Stimulated activated CD8-positive, alpha-beta memory T cell treated with anti-CD3 and anti-CD28 coated beads, Interleukin-4, amount 100 ng/mL, for 48 hours (primary cell): Measurements from ENCODE around the gene ABR.
"Not testable (repeated sequence)": the region's sequence is repeated elsewhere in the genome, so short reads cannot be mapped to it uniquely, and the experiment has no call there.

ENCODE experiments used
- DNase-seq: peaks from one replicate; pipeline ENCODE4 v3.0.0-alpha.2; 2020

The ABR gene

DNA sequence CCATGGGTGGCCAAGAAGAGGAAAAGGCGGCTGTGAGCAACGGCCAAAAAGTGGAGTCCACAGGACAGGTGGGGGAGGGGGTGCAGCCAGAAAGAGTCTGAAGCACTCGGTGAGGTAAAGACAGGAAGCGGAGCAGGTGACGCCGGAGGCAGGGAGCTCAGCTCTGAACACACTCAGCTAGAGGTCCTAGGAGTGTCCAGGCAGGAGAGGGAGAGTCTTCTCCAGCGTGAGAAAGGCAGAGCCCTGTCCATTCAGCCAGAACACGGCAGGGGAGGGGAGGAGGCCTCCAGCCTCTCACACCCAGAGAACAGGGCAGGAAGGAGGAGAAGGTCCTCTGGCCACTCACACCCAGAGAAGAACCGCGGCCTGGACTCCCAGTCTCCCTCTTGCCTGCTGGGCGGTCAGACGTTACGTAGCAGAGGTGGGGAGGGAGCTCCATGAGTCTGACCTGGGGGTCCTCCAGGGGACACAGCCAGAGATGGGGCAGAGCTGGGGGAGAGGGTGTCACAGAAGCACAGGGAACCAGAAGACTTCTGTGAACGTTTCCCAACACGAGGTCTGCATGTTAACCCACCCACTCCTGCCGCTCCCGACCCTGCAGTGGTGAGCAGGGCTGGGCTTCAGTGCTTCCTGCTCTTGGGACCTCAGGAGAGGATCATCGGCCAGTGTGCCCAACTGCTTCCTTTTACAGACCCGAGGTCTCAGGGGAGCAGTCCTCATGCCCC lies 89.2 kb downstream of the ABR start:
- DNase-seq: no peak

DNA sequence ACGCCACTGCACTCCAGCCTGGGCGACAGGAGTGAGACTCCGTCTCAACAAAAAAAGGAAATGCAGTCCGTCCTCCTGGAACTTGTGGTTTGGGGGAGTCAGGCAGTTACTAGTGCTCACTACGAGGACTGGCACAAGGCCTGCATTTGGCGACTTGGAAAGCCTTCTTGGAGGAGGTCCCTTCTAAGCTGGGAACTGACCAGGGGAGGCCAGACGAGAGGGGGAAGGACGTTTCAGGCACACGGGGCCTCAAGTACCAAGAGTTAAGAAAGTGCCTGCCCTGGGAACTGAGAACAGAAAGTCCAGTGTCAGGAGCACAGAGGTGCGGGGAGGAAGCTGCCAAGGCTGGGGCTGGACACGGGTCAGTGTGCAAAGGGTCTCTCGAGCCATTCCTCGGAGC lies 89.9 kb downstream of the ABR start:
- DNase-seq: no peak

DNA sequence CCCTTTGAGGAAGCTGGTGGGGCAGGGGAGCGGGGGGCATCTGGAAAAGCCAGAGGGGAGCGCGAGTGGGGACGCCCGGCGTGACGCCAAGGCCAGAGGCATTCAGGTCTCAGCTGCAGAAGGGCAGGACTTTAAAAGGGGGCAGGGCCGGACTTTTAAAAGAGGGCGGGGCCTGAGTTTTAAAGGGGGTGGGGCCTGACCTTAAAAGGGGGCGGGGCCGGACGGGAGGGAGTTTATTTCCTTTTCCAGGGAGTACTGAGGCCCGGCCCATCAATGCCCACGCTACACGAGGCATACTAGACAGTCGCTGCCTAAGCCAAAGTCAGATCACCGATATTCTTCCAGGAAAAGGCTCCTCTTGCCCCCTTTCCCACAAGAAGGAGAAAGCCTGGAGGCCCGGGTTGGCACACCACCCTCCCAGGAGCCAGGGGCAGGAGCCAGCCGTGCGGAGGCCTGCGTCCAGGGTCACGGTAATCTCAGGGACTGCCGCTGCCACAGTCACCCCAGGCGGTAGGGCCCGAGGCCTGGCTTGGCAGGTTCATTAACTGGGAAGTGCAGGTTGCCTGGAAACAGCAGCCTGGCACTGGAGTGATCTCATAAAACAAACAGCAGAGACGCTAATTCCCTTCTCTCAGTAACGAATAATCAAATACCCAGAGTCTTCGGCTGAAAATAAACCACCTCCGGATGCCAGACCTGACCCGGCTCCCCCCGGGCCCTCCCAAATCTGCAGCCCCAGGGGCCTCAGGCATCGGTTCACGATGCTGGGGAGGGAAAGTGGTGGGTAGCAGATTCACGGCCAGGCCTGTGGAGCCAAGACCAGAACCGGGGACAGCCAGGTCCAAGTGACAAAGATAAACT lies 92.2 kb downstream of the ABR start:
- DNase-seq: peak; percentile 43

DNA sequence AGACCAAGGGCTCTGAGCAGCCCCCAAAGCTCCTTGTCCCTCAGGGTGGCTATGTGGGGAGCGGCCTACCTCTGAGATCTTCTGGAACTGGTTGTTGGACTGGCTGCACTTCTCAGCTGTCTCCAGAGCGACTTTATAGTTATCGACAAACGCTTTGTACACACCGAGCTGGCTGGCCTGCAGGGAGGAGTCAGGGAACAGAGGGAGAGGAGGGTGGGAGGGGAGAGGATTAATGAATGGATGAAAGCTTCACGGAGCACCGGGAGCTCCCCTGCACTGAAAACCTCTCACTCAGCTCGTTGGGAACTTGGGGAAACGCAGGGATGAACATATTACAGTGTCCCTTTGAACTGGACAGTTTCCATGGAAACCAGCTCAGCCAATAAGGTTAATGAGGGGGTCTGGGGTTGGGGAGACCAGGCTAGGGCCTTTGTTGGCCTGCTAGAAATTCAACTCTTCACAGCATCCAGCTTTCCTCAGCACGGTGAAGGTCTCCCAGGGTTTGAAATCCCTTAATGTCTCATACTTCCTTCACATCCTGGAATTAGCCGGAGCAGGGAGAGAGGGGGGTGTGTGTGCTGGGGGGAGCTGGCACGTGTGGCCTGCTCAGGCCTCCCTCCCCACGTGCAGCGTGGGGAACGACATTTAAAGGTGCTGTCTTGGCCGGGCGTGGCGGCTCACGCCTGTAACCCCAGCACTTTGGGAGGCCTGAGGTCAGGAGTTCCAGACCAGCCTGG lies 96.2 kb downstream of the ABR start:
- DNase-seq: no peak

DNA sequence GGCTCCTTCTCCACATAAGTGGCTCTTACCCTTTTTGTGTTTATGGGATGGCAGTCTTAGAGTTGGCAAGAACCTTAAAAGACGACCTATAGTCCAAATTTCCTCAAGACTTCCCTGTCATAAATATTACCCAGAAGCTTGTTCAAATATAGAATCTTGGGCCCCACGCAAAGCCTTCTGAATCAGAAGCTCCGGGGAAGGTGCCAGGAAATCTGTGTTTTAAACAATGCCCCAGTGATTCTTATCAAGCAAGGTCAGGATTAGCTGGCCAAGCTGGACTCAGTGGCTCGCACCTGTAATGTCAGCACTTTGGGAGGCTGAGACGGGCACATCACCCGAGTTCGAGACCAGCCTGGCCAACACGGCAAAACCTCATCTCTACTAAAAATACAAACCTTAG lies 97.2 kb downstream of the ABR start:
- no peak for DNase-seq

DNA sequence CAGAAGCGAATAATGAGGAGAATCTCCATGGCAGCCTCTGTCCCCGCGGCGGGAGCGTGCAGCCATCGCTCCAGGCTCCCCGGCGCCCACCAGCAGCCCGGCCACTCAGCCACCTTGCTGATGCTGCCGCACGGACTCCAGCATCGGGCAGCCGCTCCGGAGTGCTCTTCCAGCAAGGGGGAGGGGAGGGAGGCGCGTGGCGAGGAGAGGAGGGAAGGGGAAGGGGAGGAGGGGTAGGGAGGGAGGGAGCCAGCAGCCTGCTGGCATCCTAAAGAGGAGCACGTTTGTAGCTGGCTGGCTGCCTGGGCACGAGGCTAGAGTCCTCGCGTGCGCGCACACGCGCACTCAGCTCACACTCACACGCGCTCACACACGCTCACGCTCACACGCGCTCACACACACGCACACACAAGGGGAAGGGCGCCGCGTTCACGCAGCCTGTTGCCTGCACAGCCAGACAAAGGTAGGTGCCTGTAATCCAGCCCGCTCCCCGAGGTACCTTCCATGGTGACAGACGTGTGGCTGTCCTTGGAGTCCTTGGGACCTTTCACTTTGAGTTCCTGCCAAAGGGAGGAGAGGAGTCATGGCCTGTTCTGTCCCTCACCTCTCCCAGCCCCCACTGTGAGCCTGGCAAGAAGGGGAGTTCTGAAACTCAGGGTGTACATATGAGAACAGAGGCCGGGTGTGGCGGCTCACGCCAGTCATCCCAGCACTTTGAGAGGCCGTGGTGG lies 100.8 kb downstream of the ABR start:
- no peak for DNase-seq

DNA sequence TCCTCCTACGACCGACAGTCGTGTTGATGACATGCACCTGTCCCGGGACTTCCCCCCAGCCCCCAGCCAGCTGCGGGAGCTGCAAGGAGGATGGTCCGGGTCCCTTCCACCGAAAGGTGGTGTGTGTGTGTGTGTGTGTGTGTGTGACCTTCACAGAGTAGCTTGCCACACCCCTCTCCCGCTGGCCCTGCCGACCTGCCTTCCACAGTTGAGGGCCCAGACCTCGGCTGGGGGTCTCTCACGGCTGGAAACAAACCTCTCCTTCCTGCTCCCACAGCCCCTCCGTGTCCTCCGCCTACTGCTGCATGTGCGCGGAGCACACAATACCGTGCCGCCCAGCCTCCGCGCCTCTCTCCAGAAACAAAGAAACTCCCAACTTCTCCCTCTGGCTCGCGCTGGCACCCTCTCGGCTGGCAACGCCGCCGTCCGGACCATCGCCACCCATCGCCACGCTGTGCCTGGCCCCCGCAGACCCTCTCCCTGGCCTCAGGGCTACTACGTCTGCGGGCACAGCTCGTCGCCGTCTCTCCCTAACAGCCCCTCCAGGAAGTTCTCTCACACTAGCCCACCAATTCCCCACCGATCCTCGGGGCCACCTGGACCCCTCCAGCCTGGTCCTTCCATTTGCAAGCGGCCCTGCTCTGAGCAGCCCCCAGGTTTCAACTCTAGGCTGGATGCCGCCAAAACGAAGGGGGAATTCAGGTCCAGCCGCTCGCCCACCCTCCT lies 101.6 kb downstream of the ABR start:
- no peak for DNase-seq

DNA sequence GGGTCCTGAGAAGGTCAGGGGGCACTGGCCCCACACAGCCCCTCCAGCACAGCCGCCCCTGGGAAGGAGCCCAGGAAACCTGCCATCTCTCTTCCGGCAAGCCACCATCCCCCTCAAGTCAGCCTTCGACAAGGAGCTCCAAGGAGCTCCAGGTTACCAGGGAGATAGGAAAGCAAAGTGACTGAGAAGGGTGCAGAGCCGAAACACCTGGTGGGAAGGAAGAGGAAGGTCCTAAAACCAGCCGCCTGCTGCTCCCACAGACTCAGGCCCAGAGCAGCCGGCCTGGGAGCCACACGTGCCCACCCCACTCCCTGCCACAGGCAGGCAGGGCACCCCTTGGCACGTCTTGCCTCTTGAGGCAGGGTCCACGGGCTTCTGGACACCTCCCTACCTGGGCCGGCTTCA lies 102.2 kb downstream of the ABR start:
- DNase-seq: no peak

DNA sequence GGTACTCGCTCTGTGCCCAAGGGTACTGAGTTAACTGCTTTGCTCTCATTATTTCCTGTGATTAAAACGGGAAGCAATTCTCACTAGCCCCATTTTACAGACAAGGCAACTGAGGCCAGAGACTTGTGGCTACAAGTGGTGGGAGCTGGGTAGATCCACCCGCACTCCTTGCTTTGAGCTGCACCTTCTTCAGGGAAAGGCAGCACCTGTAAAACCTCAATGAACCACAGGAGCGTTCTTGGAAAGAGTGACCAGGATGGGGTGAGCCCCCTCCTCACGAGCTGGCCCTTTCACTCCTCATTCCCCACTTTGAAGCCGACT lies 102.8 kb downstream of the ABR start:
- DNase-seq: no peak

DNA sequence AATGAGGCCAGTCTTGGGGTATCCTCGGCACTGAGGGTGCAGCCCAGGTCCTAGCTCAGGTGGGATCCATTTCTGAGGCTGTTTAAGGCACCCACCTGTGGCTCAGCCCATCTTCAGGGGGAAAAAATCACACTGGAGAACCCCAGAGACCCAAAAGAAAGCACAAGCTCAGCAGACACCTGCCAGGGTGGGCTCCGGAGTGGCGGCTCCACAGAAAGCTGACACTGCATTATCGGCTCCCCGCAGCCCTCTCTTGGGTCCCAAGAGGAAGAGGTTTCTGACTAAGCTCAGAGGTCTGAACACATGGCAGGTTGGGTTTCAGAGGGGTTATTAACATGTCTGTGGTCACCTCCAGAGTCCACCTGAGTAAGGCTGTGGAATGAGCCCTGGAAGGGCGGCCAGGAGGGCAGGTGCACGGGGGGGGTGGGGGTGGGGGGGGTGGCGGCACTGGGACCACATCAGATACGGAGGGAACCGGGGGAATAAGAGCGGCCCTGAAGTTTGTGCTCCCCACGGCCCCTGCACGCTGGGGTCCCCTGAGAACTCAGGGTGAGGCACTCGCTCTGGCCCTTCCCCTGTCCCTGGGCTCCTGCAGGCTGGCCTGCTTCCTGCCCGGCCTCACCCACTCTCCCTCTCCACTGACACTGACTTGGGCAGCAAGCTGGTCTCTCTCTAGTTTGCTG lies 103.3 kb downstream of the ABR start:
- DNase-seq: no peak

DNA sequence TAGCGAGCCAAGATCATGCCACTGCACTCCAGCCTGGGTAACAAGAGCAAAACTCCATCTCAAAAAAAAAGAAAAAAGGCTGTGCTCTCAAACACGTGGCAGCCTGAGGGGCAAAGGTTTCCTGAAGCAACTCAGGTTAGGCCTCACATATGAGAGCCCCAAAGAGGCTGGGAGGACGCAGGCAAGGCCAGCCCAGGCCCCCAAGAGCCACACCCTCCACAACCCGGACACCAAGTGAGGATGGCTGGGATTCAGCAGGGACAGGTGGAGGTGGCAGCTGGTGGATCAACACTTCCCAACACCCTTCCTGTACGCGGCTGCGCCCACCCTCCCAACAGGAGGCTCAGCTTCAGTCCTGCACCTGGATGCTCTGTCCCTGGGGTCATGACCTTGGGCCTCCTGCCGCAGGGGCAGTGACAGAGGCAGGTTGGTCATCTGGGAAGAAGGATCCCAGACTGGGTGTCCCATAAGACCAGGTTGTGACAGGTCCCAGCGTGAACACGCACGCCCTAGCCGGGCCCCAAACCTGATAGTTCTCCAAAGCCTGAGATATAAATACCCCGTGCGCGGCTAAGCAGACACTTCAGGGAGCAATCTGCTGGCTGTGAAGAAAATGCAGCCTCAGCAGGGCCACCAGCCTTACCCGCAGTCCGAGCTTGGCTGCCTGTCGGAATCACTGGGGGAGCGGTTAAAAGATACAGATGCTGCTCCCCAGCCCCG lies 104.7 kb downstream of the ABR start:
- DNase-seq: no peak

DNA sequence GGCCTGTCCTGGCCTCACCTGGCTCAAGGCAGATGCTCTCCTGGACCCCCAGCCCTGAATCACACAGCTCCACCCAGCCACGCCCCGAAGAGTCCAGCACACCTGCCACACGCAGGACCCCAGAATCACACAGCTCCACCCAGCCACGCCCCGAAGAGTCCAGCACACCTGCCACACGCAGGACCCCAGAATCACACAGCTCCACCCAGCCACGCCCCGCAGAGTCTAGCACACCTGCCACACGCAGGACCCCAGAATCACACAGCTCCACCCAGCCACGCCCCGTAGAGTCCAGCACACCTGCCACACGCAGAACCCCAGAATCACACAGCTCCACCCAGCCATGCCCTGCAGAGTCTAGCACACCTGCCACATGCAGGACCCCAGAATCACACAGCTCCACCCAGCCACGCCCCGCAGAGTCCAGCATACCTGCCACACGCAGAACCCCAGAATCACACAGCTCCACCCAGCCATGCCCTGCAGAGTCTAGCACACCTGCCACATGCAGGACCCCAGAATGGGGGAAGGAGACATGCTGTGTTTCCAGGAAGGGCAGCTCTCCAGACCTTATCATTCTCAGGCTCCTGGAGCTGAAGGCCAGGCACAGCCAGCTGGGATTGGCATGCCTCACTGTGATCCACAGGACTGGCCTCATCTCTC lies 105.7 kb downstream of the ABR start:
- DNase-seq: not testable (repeated sequence)

DNA sequence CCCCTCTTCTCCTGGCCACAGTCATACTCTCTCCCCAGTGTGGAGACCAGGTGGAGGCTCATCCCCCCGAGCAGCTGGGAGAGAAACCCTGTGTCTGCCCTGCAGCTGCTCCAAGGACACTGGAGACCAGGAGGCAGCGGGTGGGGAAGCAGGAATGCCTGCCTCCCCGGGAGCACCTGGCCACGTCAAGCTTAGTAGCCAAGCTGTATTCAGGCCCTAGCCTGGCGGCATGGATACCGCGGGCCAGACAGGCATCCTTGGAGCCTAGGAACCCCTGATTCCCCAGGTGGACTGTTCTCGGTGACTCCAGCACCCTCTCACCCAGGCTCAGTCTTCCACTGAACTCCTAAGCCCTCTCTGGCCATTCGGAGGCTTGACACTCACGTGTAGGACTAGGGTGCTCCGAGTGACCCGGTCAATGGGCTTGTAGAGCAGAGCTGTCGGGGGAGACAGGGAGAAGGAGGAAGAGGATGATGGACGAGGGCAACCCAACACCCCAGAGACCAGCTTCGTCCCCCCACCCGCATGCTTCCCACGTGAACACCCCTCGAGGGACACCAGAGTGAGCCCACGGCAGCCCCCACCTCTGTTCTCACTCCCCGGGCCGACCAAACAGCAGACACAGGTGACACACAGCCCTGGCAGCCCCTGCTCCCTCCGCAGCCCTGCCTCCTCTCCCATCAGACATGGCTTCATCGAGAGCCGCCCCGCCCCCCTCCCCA lies 106.4 kb downstream of the ABR start:
- no peak for DNase-seq

DNA sequence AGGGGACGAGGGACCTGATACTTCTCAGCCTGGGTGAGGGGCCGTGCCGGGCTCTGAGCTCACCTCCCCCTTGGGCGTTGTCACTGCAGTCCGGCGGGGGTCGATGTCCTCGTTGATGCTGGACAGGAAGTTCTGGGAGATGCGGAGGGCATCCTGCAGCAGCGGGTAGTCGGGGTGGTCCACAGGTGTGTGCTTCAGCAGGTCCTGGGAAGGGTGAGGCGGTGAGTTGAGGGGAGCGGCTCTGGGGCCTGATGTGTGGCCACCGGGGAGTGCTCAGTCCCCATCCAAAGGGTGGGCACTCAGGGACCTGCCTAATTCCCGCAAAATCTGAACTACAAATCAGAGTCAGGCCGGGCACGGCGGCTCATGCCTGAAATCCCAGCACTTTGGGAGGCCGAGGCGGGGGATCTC lies 107.2 kb downstream of the ABR start:
- DNase-seq: no peak

DNA sequence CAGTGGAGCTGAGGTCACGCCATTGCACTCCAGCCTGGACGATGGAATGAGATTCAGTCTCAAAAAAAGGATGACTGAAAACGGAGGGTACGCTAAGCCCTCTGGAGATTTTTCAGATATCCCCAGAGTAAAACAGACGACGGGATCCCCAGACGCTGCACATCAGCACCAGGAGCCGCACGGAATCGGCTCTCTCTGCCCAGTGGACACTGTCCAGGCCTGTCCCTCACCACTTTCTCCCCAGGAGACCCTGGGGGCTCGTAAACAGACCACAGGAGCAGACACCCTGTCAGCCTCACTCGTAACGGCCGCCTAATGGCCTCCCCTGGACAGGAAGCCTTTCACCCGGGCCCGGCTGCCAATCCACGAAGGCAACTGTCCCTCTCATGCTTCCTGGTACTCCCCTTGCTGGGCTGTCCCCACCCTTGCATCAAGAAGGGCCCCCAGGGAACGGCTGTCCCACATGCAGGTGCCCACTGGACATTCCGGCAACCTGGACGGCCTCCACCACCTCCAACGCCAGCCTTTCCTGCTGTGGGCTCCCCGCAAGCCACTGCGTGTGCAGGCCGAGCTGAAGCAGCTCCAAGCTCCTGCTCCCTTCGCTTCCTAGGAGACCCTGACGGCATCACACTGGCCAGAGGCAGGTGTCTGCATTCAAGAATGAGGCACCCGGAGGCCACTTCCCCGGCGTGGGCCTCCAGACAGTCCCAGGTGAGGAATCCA lies 108.5 kb downstream of the ABR start:
- no peak for DNase-seq

DNA sequence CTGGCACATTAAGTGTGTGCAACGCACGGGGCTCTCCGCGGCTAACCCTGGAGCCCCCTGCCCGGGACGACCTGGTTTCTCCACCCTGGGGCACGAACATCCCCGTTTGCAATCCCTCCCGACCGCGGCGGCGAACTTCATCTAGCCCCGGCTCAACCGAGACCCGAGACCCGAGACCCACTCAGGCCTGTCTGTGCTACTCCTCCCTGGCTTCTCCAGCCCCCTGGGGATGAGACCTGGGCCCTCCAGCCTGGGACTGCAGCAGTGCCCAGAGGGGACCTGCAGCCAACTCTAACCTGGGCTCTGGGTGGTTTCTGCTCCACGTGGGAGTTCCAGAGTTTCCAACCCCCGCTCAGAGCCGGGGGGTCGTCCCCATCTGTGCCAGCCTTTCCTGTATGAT lies 109.4 kb downstream of the ABR start:
- no peak for DNase-seq

DNA sequence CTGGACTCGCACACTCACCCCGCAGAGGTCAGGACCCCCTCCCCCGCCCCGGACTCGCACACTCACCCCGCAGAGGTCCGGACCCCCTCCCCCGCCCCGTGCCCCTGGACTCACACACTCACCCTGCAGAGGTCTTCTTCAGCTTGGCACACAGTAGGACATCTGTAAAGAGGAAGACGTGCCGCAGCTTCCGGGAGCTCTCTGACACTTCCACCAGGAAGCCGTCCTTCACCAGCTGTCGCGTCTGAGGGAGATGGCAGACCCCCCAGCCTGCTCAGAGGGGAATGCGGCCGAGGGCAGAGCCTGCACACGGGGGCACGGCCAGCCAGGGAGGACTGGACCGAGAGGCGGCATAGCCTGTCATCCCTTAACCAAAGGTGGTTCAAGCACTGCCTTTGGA lies 109.9 kb downstream of the ABR start:
- DNase-seq: no peak

DNA sequence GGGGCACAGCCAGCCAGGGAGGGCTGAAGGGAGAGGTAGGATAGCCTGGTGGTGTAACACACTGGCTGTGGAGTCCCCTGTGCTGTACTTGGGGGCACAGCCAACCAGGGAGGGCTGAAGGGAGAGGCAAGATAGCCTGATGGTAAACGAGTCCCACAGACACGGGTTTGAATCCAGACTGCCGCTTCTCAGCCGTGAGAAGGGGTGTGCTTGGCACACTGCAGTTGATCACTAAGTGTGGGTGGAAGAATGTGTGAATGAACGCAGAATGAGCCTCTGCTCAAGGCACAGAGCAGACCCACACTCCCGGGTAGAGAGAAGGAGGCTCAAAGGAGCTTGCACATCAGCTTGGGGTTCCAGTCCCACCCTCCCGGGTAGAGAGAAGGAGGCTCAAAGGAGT lies 111.4 kb downstream of the ABR start:
- no peak for DNase-seq

DNA sequence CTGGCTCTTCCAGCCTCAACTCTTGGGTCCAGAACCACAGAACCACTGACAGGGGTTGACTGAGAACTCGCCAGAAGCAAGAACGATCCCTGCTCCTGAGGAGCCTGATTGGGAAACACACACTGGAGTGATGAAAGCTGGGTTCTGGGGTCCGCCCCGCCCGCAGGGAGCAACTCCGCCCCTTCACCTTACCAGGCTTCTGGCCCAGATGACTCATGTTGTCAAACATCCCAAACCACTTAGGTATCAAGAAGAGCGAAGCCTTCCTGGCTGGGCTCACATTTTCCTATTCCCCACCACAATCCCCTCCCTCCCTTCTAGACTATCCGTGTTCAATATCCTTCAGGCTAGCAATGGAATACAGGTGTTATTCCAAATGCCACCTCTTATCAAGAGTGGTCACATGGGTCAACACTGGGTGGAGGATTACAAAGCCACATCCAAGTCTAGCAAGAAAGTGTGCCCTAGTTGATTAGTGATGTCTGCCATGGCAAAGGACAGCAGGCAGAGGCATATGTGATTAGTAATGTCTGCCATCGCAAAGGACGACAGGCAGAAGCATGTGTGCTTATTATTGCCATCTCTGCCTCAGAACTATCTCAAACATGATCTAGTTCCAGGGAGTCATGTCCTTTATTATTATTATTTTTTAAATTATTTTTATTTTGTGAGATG lies 112.4 kb downstream of the ABR start:
- DNase-seq: no peak
